ENCODE data around the gene CELF4.
A peak's percentile ranks its signal among the peaks of the same experiment; 100 is the strongest.

Gene CELF4

GRCh38 chr18:37565101-37565976 lies at the start of gene CELF4:
Gene CELF4, minus strand, starts transcription at chr18:37565798.
- FAIRE-seq: no peak

- no peak for FAIRE-seq
These were observed 47.6 kb upstream of the CELF4 start for GRCh38 chr18:37613253-37613565.

GRCh38 chr18:37612524-37613252 lies 47.1 kb upstream of the CELF4 start:
- no peak for FAIRE-seq

- no peak for FAIRE-seq
These were observed 46.1 kb upstream of the CELF4 start for GRCh38 chr18:37611614-37612279.

- FAIRE-seq: no peak
These were observed 43.3 kb upstream of the CELF4 start for GRCh38 chr18:37608876-37609275.

- FAIRE-seq: no peak
These were observed 41.7 kb upstream of the CELF4 start for GRCh38 chr18:37607281-37607680.

GRCh38 chr18:37604032-37604431 lies 38.4 kb upstream of the CELF4 start:
- no peak for FAIRE-seq

- FAIRE-seq: no peak
These were observed 33.6 kb upstream of the CELF4 start for GRCh38 chr18:37598966-37599896.

GRCh38 chr18:37598396-37598795 lies 32.8 kb upstream of the CELF4 start:
- no peak for FAIRE-seq

GRCh38 chr18:37590346-37590745 lies 24.7 kb upstream of the CELF4 start:
- FAIRE-seq: no peak

GRCh38 chr18:37588289-37588688 lies 22.7 kb upstream of the CELF4 start:
- no peak for FAIRE-seq

GRCh38 chr18:37586656-37587225 lies 21.1 kb upstream of the CELF4 start:
- no peak for FAIRE-seq

- FAIRE-seq: no peak
These were observed 19.5 kb upstream of the CELF4 start for GRCh38 chr18:37584952-37585695.

- FAIRE-seq: no peak
These were observed 18.6 kb upstream of the CELF4 start for GRCh38 chr18:37584217-37584616.

GRCh38 chr18:37582261-37582660 lies 16.7 kb upstream of the CELF4 start:
- FAIRE-seq: no peak

GRCh38 chr18:37578886-37579513 lies 13.4 kb upstream of the CELF4 start:
- peak; percentile 91 for FAIRE-seq

GRCh38 chr18:37578182-37578678 lies 12.6 kb upstream of the CELF4 start:
- no peak for FAIRE-seq

- FAIRE-seq: no peak
These were observed 11.5 kb upstream of the CELF4 start for GRCh38 chr18:37577051-37577611.

GRCh38 chr18:37575646-37576045 lies 10.0 kb upstream of the CELF4 start:
- no peak for FAIRE-seq

GRCh38 chr18:37574113-37574512 lies 8.5 kb upstream of the CELF4 start:
- FAIRE-seq: no peak

All from islet of Langerhans (tissue), 1 donor.